K562 (cell line): ENCODE results near the gene GNG7. TPM values are rescaled to one million over a fixed set of nuclear protein-coding genes. Genes with fewer than 3 reads are reported as not detected.

Source experiments
- CC2D1A ChIP-seq: fragments of 450-650 bp; IDR thresholded peaks from 2 replicates; pipeline ENCODE4 v1.6.1; 2017; ENCODE audit warnings: mild to moderate bottlenecking
- E2F4 ChIP-seq: sonication (generic); formaldehyde crosslinking; IDR thresholded peaks from 2 replicates; pipeline ENCODE4 v1.8.0; 2022; ENCODE audit warnings: mild to moderate bottlenecking, low read depth, missing genetic modification reagents
- FOXA3 ChIP-seq, 2 experiments: fragments of 450-650 bp in 1 of 2; sonication (generic) in 1 of 2; formaldehyde crosslinking; IDR thresholded peaks in 1 of 2; conservative IDR thresholded peaks in 1 of 2; 2 replicates each; pipeline versions ENCODE4 v1.4.0 to v1.8.0; 2020 to 2022; ENCODE audit warnings: mild to moderate bottlenecking in 2 of 2, missing genetic modification reagents in 1 of 2
- GMEB1 ChIP-seq: fragments of 250-450 bp; sonication (Bioruptor Pico); IDR thresholded peaks from 2 replicates; pipeline ENCODE4 v1.4.0; 2020; ENCODE audit warnings: mild to moderate bottlenecking
- LEF1 ChIP-seq: fragments of 450-650 bp; IDR thresholded peaks from 2 replicates; pipeline ENCODE4 v1.6.1; 2016; ENCODE audit warnings: mild to moderate bottlenecking
- MAFF ChIP-seq: IDR thresholded peaks from 2 replicates; pipeline ENCODE4 v1.6.1; 2012; ENCODE audit warnings: low read length, improper control_type of control experiment
- PHF20 ChIP-seq: fragments of 450-650 bp; IDR thresholded peaks from 2 replicates; pipeline ENCODE4 v1.6.1; 2018; ENCODE audit not compliant: partially characterized antibody
- TBP ChIP-seq: optimal IDR thresholded peaks from 2 replicates; pipeline ENCODE3; 2011; ENCODE audit warnings: low read depth, low read length, improper control_type of control experiment
- ZBTB40 ChIP-seq, 2 experiments: fragments of 450-650 bp in 1 of 2; sonication (generic) in 1 of 2; formaldehyde crosslinking in 1 of 2; IDR thresholded peaks; 2 replicates each; pipeline versions ENCODE4 v1.7.1 to v1.9.0; 2016 to 2022; ENCODE audit warnings: inconsistent platforms in 1 of 2, mild to moderate bottlenecking in 1 of 2, missing genetic modification reagents in 1 of 2
- ZHX1 ChIP-seq: fragments of 150-350 bp; conservative IDR thresholded peaks from 2 replicates; pipeline ENCODE4 v1.6.1; 2014; ENCODE audit warnings: low read length
- ZNF217 ChIP-seq: sonication (generic); formaldehyde crosslinking; IDR thresholded peaks from 2 replicates; pipeline ENCODE4 v1.8.0; 2022; ENCODE audit warnings: mild to moderate bottlenecking, missing genetic modification reagents
- ZNF408 ChIP-seq: fragments of 250-450 bp; sonication (Bioruptor Pico); IDR thresholded peaks from 2 replicates; pipeline ENCODE4 v1.4.0; 2020; ENCODE audit warnings: low read depth, mild to moderate bottlenecking, moderate library complexity
- polyA plus RNA-seq, 8 experiments: library from polyadenylated mRNA; depleted of rRNA in 4 of 8; stranded (reverse) in 5 of 8; unstranded in 3 of 8; fragments of >200 nt; fragmentation: Nextera tagmentation in 2 of 8; fragmentation: Illumina TruSeq in 1 of 8; extraction: Ambion mirVana in 2 of 8; extraction: Trizol in 1 of 8; gene quantifications; 2 replicates each; pipeline versions ENCODE4 v1.2.1 to v1.2.3, GENCODE V29; 2011 to 2014; ENCODE audit warnings: inconsistent platforms in 1 of 8, missing spikeins in 1 of 8
- total RNA-seq, 7 experiments: library from RNA; depleted of rRNA in 6 of 7; stranded (reverse); fragments of >200 nt in 6 of 7; fragmentation: Illumina TruSeq in 2 of 7; extraction: Trizol in 2 of 7; gene quantifications; 2 replicates each; pipeline versions ENCODE4 v1.2.1 to v1.2.3, GENCODE V29; 2011 to 2021; ENCODE audit warnings: low replicate concordance in 1 of 7

The GNG7 gene
- total and polyA plus RNA-seq, 9 of the 15 experiments (the other 6 are each of a cell fraction or from before 2014, with no cell fraction given) = 0.01 to 0.20 (median 0.06) TPM; not detected in 1

GRCh38 chr19:2569596-2570465 lies 132.7 kb downstream of the GNG7 start (continued):
- TF ChIP-seq ZBTB40 (IDR thresholded peaks at IDR 0.05) (no peak), ZBTB40 (CRISPR knock-in tag; IDR thresholded peaks at IDR 0.05) (no peak), PHF20 (no peak), E2F4 (CRISPR knock-in tag) (no peak), TBP (no peak), ZNF408 (CRISPR knock-in tag) (no peak), MAFF (no peak), GMEB1 (CRISPR knock-in tag) (no peak), FOXA3 (CRISPR knock-in tag; conservative IDR thresholded peaks at IDR 0.05 in 1 of 2, IDR thresholded peaks at IDR 0.05 in 1 of 2) (no peak), CC2D1A (no peak), ZNF217 (no peak), LEF1 (no peak), ZHX1 (no peak)
